H1 (cell line): ENCODE measurements around the gene MOCS3.

Experiments used
- KDM5A ChIP-seq: fragments of 200-600 bp; IDR thresholded peaks from 2 replicates; pipeline ENCODE4 v1.7.1; 2012; ENCODE audit warnings: mild to moderate bottlenecking, low read length, inconsistent platforms, mixed read lengths
- MAX ChIP-seq: IDR thresholded peaks from 2 replicates; pipeline ENCODE4 v1.6.1; 2012; ENCODE audit warnings: inconsistent platforms
- RAD21 ChIP-seq, 2 experiments: IDR thresholded peaks in 1 of 2; conservative IDR thresholded peaks in 1 of 2; 2 replicates each; pipeline ENCODE4 v1.6.1; 2011; ENCODE audit warnings: low read depth in 2 of 2, low read length in 2 of 2, improper control_type of control experiment in 1 of 2, inconsistent platforms in 1 of 2, mild to moderate bottlenecking in 1 of 2, moderate library complexity in 1 of 2

DNA sequence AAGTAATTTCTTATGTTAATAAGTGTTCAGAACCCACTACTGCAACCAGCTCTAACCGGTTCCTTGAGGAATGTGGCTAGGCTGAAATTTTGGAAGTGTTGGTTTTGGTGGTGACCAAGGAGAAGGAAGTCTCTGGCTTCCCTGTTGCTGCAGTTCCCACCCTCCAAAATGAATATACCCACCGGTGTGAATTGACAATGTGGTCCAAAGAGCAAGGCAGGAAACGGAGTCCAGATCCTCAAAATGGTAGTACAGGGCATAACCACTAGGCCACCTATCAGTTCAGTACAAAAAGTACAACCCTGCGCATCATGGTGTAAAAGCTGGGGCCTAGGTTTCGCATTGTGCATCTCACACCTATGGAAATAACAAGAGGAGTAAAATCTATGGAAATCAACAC, 30.1 kb upstream of the MOCS3 start:
- no peak for TF ChIP-seq MAX
- no peak for TF ChIP-seq KDM5A
- no peak for TF ChIP-seq RAD21 (IDR thresholded peaks at IDR 0.05 in 1 of 2, conservative IDR thresholded peaks at IDR 0.05 in 1 of 2; ENCODE audit: low read depth in 2 of 2, low read length in 2 of 2)
